GM12874 (cell line): Measurements from ENCODE around the gene BRF1.

Experiments
- CTCF ChIP-seq: IDR thresholded peaks from 2 replicates; pipeline ENCODE4 v1.5.1; 2011; ENCODE audit warnings: low read depth, mild to moderate bottlenecking, control low read depth, low read length, moderate library complexity; ENCODE audit not compliant: insufficient read depth

The BRF1 gene

DNA sequence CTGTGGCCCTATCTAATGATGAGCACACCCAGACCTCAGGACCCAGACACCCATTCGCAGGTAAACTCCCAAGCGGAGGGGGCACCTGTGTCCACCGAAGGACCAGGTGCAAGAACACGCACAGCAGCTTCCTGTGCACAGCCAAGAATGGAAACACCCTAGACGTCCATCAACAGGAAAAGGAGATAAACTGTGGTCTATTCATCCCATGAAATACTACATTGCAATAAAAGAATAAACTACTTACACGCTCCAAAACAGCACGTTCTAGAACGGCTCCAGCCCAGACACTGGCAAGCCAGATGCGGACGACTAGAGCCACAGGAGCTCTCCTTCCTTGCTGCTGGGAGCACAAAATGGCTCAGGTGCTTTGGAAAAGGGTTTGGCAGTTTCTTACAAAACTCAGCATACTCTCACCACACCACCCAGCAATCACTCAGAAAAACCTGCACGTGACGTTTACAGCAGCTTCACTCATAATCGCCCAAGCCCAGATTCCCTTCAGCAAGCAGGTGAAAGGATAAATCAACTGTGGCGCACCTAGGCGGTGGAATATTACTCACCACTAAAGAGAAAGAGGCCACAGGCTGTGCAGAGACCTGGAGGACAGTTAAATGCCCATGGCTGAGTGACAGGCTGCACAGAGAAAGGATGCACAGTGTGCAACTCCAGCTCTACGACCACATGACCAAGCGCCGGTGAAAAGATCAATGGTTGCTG, 21.0 kb downstream of the BRF1 start:
- no peak for TF ChIP-seq CTCF

GRCh38 chr14:105275267-105275946, 25.4 kb downstream of the BRF1 start:
- no peak for TF ChIP-seq CTCF

DNA sequence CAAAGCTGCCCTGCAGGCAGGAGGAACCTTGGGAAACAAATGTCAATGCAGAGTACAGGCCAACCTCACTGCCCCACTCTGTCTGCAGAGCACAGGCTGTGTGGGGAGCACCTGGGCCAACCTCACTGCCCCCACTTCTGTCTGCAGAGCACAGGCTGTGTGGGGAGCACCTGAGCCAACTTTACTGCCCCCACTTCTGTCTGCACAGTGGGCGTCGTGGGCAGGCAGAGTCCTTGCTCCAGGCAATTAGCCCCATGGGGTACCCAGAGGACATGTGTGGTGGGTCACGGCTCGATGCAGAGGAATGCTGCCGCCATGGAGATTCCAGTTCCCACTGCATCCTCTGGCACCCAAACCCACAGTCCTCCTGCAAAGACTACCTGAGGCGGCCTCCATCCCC, 26.2 kb downstream of the BRF1 start:
- no peak for TF ChIP-seq CTCF

- no peak for TF ChIP-seq CTCF
Observed at GRCh38 chr14:105273062-105273461, 27.7 kb downstream of the BRF1 start.

DNA sequence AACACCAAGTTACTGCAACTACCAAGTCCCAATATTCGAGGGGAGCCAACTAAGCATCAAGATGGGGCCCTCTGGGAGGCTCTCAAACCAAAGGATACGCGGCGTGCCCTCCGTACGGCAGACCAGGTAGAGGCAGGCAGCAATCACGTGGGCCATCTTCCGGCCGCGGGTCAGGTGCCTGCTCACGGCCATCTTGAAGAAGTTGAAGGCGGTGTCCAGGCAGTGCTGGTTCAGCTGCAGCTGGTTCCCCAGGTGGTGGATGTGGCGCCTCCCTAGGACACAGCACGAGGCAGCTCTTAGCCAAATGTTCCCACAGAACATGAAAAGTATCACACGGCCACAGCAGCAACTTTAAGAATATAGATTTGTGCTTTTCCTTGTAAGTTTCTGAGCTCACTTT, 28.2 kb downstream of the BRF1 start:
- no peak for TF ChIP-seq CTCF

- no peak for TF ChIP-seq CTCF
Observed at GRCh38 chr14:105271224-105271890, 29.4 kb downstream of the BRF1 start.

DNA sequence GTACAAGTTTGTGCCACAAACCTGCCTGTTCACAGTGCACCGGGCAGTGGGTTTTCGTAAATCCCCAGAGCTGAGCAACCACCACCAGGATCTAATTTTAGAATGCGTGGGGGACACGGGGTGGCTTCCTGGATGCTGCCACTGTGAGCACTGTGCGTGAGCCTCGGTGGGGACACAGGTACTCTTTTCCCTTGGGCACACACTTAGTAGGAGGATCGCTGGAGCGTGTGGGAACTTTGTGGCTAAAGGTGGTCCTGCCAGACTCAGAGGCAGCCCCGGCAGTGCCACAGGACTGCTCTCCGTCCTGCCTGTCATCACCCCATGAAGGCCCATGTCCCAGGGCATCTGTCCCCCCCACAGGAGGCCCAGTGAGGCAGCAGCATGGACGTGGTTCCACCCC, 31.4 kb downstream of the BRF1 start:
- TF ChIP-seq CTCF = no peak
